GM23248 (cell line): Measurements from ENCODE around the gene OPCML.

Experiments
- EZH2 ChIP-seq: fragments of 200-600 bp; sonication (generic); IDR thresholded peaks from 2 replicates; pipeline ENCODE4 v1.6.1; 2018; ENCODE audit warnings: antibody characterized with exemption, mild to moderate bottlenecking; ENCODE audit not compliant: insufficient read depth, poor library complexity, severe bottlenecking
- EZH2phosphoT487 ChIP-seq: fragments of 200-600 bp; sonication (generic); IDR thresholded peaks from 2 replicates; pipeline ENCODE4 v1.6.1; 2018; ENCODE audit warnings: antibody characterized with exemption, moderate library complexity, mild to moderate bottlenecking, low read depth; ENCODE audit not compliant: insufficient read depth

- TF ChIP-seq EZH2 (no peak), EZH2phosphoT487 (no peak)
These were observed 692.1 kb downstream of the OPCML start for GRCh38 chr11:132840191-132840590.
